Stimulated activated CD8-positive, alpha-beta memory T cell treated with anti-CD3 and anti-CD28 coated beads, Interleukin-2, amount 100 ng/mL, for 1 hour (primary cell): ENCODE data around the gene LRIT1.

Experiments
- DNase-seq, 2 donors: peaks; one replicate each; pipeline ENCODE4 v3.0.0-alpha.2; 2020; ENCODE audit warnings: low read depth in 2 of 2

Gene LRIT1

DNA sequence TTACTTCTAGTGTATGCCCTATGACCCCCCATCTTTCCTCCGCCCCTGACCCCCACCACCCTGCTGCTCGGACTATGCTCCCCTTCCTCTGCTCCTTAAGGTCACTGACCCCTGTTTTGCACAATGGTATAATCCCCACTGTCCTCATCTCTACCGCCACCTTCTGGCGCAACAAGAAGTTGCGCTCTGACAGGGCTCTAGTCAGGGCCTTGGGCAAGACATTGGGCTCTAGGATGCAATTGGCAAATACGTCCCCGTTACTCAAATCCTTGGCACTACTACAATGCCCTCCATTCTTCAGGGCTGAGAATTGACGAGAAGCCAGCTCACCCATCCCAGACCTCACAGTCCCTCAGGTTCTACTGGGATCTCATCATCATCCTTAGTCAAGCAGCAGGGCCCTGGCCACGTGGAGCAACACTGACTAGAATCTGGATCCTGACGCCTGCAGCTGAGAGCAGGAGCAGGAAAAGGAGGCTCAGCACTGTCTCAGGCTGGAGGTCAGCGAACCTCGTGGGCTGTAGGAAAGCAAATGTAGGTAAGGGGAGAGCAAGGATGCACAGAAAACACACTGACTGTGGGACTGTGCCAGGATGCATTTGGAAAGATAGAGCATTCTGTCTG, 26.6 kb downstream of the LRIT1 start:
- no peak for DNase-seq

DNA sequence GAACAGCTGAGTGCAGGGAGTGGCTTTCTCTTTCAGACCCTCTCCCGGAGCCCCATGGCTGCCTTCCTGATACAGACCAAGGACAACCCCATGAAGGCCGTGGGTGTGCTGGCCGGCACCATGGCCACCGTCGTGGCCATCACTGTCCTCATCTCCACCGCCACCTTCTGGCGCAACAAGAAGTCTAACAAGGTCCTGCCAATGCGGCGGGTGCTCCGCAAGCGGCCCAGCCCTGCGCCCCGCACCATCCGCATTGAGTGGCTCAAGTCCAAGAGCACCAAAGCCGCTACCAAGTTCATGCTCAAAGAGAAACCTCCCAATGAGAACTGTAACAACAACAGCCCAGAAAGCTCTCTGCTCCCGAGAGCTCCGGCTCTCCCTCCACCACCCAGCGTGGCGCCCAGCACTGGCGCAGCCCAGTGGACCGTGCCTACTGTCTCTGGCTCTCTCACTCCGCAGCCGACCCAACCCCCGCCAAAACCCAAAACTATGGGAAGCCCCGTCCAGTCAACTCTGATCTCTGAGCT, 27.2 kb downstream of the LRIT1 start:
- no peak for DNase-seq

GRCh38 chr10:84213076-84213475, 28.3 kb downstream of the LRIT1 start:
- DNase-seq: no peak

DNA sequence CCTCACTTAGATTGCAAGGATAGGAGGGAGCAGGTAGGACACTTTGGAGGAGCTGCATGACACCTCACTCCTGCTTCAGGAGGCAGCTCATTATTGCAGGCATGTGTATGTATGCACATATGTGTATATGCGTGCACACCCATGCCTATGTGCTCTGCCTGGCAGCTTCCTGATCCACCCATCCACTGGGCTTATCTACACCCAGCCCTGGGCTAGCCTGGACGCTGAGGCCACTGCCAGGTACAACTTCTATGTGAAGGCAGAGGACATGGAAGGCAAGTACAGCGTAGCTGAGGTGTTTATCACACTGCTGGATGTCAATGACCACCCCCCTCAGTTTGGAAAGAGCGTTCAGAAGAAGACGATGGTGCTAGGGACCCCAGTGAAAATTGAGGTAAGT, 29.3 kb downstream of the LRIT1 start:
- DNase-seq: no peak

- DNase-seq: no peak
Observed at GRCh38 chr10:84211566-84211965, 29.8 kb downstream of the LRIT1 start.

DNA sequence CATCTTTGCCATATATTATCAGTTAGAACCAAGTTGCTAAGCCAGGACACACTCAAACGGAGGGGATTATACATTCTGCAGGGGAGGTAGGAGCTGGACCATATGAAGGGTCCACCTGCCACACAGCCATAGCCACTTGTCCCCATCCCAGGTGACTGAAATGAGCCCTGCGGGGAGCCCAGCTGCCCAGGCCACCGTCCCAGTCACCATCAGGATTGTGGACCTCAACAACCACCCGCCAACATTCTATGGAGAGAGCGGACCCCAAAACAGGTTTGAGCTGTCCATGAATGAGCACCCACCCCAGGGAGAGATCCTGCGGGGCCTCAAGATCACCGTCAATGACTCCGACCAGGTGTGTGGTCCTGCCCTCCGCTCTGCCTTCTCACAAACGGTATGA, 33.3 kb downstream of the LRIT1 start:
- no peak for DNase-seq

DNA sequence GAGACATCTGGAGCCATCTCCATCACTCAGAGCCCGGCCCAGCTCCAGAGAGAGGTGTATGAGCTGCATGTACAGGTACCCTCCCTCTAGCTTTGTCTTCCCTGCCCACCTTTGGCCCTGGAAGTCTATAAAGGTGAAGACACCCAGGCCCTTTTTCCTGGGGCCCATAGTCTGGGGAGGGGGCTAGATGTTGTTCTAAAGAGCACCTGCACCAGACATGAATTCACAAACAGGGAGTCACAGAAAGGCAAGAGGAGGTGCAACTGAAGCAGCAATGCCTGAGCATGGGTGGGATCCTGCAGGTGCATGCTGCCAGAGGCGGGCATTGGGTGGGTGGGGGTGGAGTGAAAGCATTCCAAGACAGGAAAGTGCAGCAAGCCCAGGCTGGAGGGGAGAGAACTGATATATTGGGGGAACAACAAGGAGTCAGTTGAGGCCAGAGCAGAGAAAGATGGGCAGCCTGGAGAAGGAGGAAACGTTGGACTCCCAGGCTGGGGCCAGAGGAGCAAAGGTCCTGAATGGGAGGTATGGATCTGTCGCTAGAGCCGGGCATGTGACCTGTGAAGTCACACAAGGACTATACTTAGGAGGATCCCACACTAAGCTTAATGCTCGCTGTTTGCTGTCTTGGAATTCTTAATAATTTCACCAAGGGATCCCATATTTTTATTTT, 35.4 kb downstream of the LRIT1 start:
- DNase-seq: no peak

GRCh38 chr10:84205049-84205852, 36.1 kb downstream of the LRIT1 start:
- peak; percentile 29 to 44 for DNase-seq

DNA sequence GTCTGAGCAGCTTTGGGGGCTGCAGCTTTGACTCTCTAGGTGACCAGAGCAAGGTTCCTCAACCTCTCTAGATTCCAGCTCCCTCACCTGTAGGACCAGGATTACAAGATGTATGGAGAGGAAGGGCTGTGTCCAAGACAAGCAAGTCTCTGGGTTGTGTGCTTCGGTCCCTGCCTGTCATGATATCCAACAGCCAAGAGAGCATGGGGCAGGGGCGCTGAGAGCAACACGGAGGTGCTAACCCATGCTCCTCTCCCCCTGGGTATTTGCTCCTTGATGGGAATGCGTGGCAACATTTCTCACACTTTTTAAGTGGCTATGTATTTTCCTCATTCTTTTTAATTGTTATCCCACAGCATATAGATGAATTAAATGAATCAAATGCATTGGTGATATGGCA, 36.7 kb downstream of the LRIT1 start:
- no peak for DNase-seq

DNA sequence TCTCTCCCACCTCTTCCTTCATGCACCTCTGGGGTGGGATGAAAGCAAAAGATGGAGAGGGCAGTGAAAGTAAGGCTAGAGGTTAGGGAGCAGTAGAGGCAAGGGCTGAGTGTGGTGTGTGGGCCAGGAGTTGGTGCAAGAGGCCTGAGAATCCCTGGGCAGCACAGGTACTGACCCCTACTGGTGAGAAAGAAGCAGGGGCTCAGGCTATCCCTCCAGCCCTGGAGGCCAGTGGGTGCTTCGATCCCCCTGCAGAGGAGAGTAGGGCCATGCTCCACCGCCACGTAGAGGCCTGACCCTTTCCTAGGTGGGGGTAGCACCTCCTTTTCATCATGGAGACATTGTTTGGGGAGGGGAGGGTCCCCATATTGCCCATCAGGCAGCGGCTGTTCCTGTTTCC, 37.2 kb downstream of the LRIT1 start:
- DNase-seq: no peak

DNA sequence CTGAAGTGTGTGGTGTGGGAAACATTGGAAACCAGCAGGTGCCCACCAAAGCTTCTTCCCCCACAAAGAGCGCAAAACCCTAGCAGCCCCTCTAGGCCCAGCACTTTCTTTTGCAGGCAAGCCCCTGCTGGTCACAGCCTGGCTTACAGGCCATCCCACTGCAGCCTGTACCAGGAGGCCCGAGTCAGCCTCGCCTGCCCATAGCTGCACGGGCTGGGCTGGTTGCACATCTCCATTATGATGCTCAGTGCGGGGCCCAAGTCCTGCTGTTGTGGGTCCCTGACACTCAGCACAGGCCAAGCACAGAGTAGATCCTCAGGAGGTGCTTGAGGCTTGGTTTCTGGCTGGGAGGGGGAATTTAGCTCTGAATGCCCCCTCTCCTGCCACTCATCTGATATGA, 39.0 kb downstream of the LRIT1 start:
- no peak for DNase-seq

- no peak for DNase-seq
Observed at GRCh38 chr10:84201682-84202081, 39.7 kb downstream of the LRIT1 start.

DNA sequence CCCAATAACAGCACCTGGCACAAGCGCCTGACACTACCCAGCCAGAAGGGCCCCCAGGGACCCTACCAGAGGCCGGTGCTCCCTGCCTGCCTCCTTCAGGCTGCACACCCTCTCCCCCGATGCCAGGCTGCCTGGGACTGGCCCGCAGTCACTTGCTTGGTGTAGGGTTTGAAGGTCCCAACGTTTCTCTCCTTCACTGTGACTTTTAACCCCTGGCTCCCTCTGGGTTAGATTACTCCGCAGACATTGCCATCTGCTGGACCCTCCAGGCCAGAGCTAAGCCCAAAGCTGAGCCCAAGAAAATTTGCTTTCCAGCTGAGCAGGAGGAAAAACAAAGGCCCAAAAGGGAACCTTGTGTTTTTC, 40.1 kb downstream of the LRIT1 start:
- no peak for DNase-seq

- no peak for DNase-seq
Observed at GRCh38 chr10:84200537-84201243, 40.7 kb downstream of the LRIT1 start.

DNA sequence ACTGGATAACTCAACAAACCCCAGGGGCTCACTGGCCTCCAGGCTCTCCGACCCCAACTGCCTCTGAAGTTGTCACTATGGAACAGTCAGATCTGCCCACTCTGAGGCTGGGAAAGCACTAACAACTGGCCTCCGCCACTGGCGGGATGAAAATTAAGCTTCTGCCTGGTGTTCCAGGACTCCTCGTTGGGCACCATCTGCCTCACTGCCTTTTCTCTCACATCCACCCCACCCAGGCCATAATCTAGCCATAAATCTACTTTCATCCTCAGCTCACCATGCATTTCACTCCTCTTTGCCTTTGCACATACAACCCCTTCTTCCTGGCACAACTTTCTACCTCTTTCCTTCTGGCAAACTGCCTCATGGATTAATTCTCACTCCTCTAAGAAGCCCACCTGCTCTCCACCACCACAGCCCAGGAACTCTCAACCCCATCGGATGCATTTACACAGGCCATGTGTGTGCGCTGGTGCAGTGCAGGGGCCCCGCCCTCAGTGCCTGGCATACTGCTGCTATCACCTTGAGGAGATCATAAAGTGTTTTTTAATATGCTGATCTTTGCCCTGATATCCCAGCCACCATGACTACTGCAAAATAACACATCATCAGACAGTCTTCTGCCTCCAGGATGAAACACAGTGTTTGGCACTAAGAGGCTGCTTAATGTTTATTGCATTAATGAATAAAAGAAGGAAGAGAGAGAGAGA, 43.0 kb downstream of the LRIT1 start:
- no peak for DNase-seq

GRCh38 chr10:84197643-84198042, 43.7 kb downstream of the LRIT1 start:
- no peak for DNase-seq

DNA sequence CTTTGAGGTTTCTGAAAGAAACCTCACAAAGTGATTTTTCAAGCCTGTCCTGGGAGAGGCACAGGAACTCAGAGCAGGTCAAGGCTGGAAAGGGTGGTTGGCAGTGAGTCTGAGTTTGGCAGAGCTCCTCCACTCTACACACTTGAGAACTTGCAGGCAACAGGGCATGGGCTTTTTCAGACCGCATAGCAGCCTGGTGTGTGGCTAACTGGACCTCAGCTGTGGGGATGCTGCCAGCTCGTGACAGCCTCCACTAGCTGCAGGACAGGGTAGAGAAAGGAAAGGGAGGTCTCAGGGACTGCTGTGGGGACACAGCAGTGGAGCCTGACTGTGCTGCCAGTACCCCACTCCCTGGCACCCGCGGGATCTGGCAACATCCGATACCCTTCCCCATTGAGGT, 44.4 kb downstream of the LRIT1 start:
- no peak for DNase-seq

DNA sequence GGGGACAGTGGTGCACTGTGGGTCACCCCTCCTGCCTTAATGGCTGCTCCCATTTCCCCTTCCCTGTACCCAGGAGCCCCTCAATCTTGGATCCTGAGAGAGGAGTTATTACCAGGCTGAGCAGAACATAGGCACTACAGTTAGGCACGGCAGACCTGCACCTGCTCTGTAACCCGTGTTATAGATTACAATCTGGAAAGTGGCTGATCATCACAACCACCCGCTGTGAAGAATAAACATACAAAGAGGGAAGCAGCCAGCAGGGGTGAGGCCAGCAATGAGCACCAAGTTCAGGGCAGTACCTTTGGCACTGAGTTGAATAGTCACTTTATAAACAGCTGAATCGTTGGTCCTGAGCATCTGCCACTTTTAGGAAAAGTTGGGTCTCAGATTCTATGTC, 45.3 kb downstream of the LRIT1 start:
- DNase-seq: no peak

DNA sequence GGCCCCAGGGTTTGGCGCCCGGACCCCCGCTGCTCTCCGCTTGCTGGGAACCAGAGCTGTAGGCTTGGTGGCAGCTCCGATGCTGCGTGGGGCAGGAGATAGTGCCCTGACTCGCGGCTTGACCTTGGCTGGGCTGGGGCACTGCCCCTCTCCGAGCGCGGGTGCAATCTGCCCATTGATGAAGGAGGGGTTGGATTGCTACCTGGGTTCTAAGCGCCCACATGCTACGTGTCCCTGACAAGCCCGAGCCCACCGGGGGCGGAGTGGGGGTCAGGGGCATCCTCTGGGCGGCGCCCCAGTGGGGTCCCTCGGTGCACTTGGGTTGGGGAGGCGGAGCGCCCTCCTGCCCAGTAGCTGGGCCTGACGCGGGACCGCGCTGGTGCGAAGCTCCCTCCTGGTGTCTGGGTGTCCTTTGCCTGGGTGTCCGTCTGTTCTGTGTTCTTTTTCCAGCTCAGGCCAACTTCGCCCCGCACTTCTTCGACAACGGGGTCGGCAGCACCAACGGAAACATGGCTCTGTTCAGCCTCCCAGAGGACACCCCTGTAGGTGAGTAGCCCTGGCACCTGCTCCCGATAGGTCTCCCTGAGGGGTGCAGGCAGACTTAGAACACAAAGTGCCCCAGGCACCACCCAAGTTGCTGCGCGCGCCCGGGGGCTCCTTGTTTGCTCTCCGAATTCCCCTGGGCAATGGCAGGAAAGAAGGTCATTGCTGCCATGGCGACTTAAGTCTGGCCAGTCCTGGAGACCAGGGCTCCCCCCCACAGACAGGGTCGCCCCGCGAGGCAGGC, 46.1 kb downstream of the LRIT1 start:
- DNase-seq: no peak

GRCh38 chr10:84194424-84195043, 46.8 kb downstream of the LRIT1 start, which contains the start of gene CDHR1:
Gene CDHR1 (plus strand): TSS chr10:84194537. CDS start chr10:84194761, 224 bp downstream.
- peak; percentile 21 to 23 for DNase-seq
